ENCODE data around the gene TBC1D9B.

The TBC1D9B gene

GRCh38 chr5:179822059-179822432 is 85.7 kb downstream of the TBC1D9B start:
- TF ChIP-seq CTCF (IDR thresholded peaks at IDR 0.05; ENCODE audit: low read length, missing control alignments), result no peak
- peak overlapping the region; percentile 86 for H3K4me3 ChIP-seq (replicated peaks; ENCODE audit: low read depth, low read length)
- DNase-seq (ENCODE audit: low read depth), result no peak

GRCh38 chr5:179821298-179822058 is 86.2 kb downstream of the TBC1D9B start:
- peak overlapping the region; percentile 86 for H3K4me3 ChIP-seq (replicated peaks; ENCODE audit: low read depth, low read length)
- no peak for TF ChIP-seq CTCF (IDR thresholded peaks at IDR 0.05; ENCODE audit: low read length, missing control alignments)
- DNase-seq (ENCODE audit: low read depth), result peak; percentile 96

- no peak for TF ChIP-seq CTCF (IDR thresholded peaks at IDR 0.05; ENCODE audit: low read length, missing control alignments)
- DNase-seq (ENCODE audit: low read depth), result peak; percentile 88
- peak within 1 kb of the TSS; percentile 86 for H3K4me3 ChIP-seq (replicated peaks; ENCODE audit: low read depth, low read length)
Observed at GRCh38 chr5:179820483-179821297, 87.0 kb downstream of the TBC1D9B start, which contains the start of gene SQSTM1. SQSTM1 (plus strand) TSS chr5:179820905; CDS start chr5:179820937, 32 bp downstream.

- TF ChIP-seq CTCF (IDR thresholded peaks at IDR 0.05; ENCODE audit: low read length, missing control alignments), result no peak
- DNase-seq (ENCODE audit: low read depth), result no peak
- H3K4me3 ChIP-seq (replicated peaks; ENCODE audit: low read depth, low read length), result peak overlapping the region; percentile 86
Observed at GRCh38 chr5:179820127-179820482, 87.6 kb downstream of the TBC1D9B start.

GRCh38 chr5:179819296-179820126 is 88.2 kb downstream of the TBC1D9B start:
- TF ChIP-seq CTCF (IDR thresholded peaks at IDR 0.05; ENCODE audit: low read length, missing control alignments), result no peak
- peak; percentile 82 for DNase-seq (ENCODE audit: low read depth)
- peak overlapping the region; percentile 36 for H3K4me3 ChIP-seq (replicated peaks; ENCODE audit: low read depth, low read length)

GRCh38 chr5:179818746-179819295 is 88.9 kb downstream of the TBC1D9B start:
- peak; percentile 96 for DNase-seq (ENCODE audit: low read depth)
- peak overlapping the region; percentile 36 for H3K4me3 ChIP-seq (replicated peaks; ENCODE audit: low read depth, low read length)
- no peak for TF ChIP-seq CTCF (IDR thresholded peaks at IDR 0.05; ENCODE audit: low read length, missing control alignments)
